Right lobe of liver (tissue), 6 donors: Measurements from ENCODE around the gene ZNF587B. TPM values are rescaled to one million over a fixed set of nuclear protein-coding genes. Genes with fewer than 3 reads are reported as not detected.
"Not testable (repeated sequence)": the region's sequence is repeated elsewhere in the genome, so short reads cannot be mapped to it uniquely, and the experiment has no call there.

Experiments
- ATAC-seq, 4 donors: fragments of 200-7000 bp; cut with Tn5 transposase; one replicate each; pipeline ENCODE4 v1.9.1; 2020; ENCODE audit warnings: mild to moderate bottlenecking in 4 of 4, moderate library complexity in 4 of 4
- DNase-seq, 3 donors: peaks; one replicate each; pipeline ENCODE4 v3.0.0-alpha.2; 2020
- H3K27ac ChIP-seq, 3 donors: fragments of 200-600 bp; one replicate each; pipeline ENCODE4 v1.8.0; 2022
- H3K27me3 ChIP-seq, 2 donors: fragments of 200-600 bp; one replicate each; pipeline ENCODE4 v1.8.0; 2022
- H3K36me3 ChIP-seq, 4 donors: fragments of 200-600 bp; sonication (generic) in 1 of 4; one replicate each; pipeline versions ENCODE4 v1.5.1 to v1.8.0; 2017 to 2022; ENCODE audit warnings: control low read depth in 1 of 4
- H3K4me1 ChIP-seq, 4 donors: fragments of 200-600 bp; sonication (generic) in 1 of 4; one replicate each; pipeline versions ENCODE4 v1.5.1 to v1.8.0; 2017 to 2022; ENCODE audit warnings: control low read depth in 1 of 4
- H3K4me3 ChIP-seq, 3 donors: fragments of 200-600 bp; one replicate each; pipeline ENCODE4 v1.8.0; 2022
- H3K9me3 ChIP-seq, 4 donors: fragments of 200-600 bp; sonication (generic) in 1 of 4; one replicate each; pipeline versions ENCODE4 v1.5.1 to v1.8.0; 2017 to 2022; ENCODE audit warnings: control low read depth in 1 of 4
- CTCF ChIP-seq, 4 donors: fragments of 200-600 bp in 3 of 4; fragments of 450-650 bp in 1 of 4; IDR thresholded peaks; one replicate each; pipeline versions ENCODE4 v1.5.1 to v1.8.0; 2016 to 2022; ENCODE audit warnings: antibody characterized with exemption in 4 of 4, mild to moderate bottlenecking in 2 of 4
- POLR2A ChIP-seq: fragments of 450-650 bp; IDR thresholded peaks from one replicate; pipeline ENCODE4 v1.6.1; 2017; ENCODE audit warnings: antibody characterized with exemption, mild to moderate bottlenecking
- WGBS: methylation state at CpG from one replicate; pipeline ENCODE4 v1.1.6; 2018; ENCODE audit warnings: low coverage, low lambda C conversion rate; ENCODE audit not compliant: insufficient coverage; ENCODE audit errors: missing lambda C conversion rate; 5-methylcytosine and 5-hydroxymethylcytosine counted together
- intact Hi-C, 2 donors: fragments of 100-400 bp; cut with DNase I; formaldehyde crosslinking; loops; one replicate each; pipeline versions ENCODE4 v1.11.2 to v1.14.1; 2022
- total RNA-seq, 6 experiments: library from RNA; depleted of rRNA in 2 of 6; stranded (reverse); fragments of >200 nt in 2 of 6; fragmentation: NEBNext Ultra II Directional in 3 of 6; extraction: Animal tissue kit (Norgen Biotek cat#: 25700) in 3 of 6; gene quantifications; one replicate each; pipeline versions ENCODE4 v1.1.0 to v1.2.4, GENCODE V29; 2016 to 2023
- donor health status: DM: no; HTN: yes; CAD: no.
- donor health status: DM: no; HTN: no; CAD: no.
- donor health status: DM: no; HTN: no; CAD: no.
- donor health status: DM: no; HTN: yes; CAD: no.
- donor health status: DM: no; HTN: yes; CAD: no.

ZNF587B gene
- total RNA-seq, 6 experiments from 2014 or later: 7.2 to 13.1 (median 10.4) TPM

GRCh38 chr19:57803594-57804325 is 26.3 kb upstream of the ZNF587B start:
- H3K4me1 ChIP-seq: peaks cover 0 to 46% (median 15%) of the 10 kb centered on the region in 4 donors

GRCh38 chr19:57807541-57807940 is 22.6 kb upstream of the ZNF587B start:
- ATAC-seq (peak; percentile 21 to 61 (median 26)), DNase-seq (peak in 1 of 3 donors; percentile 52)
- Histone ChIP-seq H3K27me3 (no peaks in the 10 kb centered on the region), H3K4me3 (no peak overlapping the region), H3K36me3 (peaks cover 0 to 27% (median 5%) of the 10 kb centered on the region in 4 donors), H3K4me1 (peaks cover 0 to 69% (median 22%) of the 10 kb centered on the region in 4 donors), H3K27ac (no peak overlapping the region), H3K9me3 (no peaks in the 10 kb centered on the region)
- intact Hi-C loops: no loop called here
- TF ChIP-seq POLR2A: no peak
- no peak for TF ChIP-seq CTCF (IDR thresholded peaks at IDR 0.05)
- 28% methylated on average over 1 of the region's 2 CpGs for WGBS

More at GRCh38 chr19:57803594-57804325, 26.3 kb upstream of the ZNF587B start:
- intact Hi-C loops: no loop called here
- peak; percentile 70 to 86 (median 80) for ATAC-seq
- H3K9me3 ChIP-seq: no peaks in the 10 kb centered on the region
- TF ChIP-seq CTCF (IDR thresholded peaks at IDR 0.05) (no peak), POLR2A (no peak)
- 9% methylated on average over 19 of the region's 19 CpGs for WGBS
- peak overlapping the region; percentile 60 to 78 (median 65) for H3K27ac ChIP-seq
- peak in 2 of 3 donors; percentile 44 to 65 for DNase-seq
- H3K4me3 ChIP-seq: peak overlapping the region; percentile 37 to 55 (median 52)
- no peaks in the 10 kb centered on the region for H3K27me3 ChIP-seq
- peaks cover 0 to 11% (median 1%) of the 10 kb centered on the region in 4 donors for H3K36me3 ChIP-seq

- H3K27ac ChIP-seq: peak overlapping the region in 2 of 3 donors; percentile 69 to 72
- H3K9me3 ChIP-seq, DNase-seq, intact Hi-C loops, H3K27me3 ChIP-seq: not testable (repeated sequence)
- H3K4me1 ChIP-seq: peaks cover 0 to 56% (median 10%) of the 10 kb centered on the region in 4 donors
- peak overlapping the region in 1 of 3 donors; percentile 35 for H3K4me3 ChIP-seq
- H3K36me3 ChIP-seq: peaks cover 0 to 29% (median 7%) of the 10 kb centered on the region in 4 donors
- 39% methylated on average over 7 of the region's 17 CpGs for WGBS
- ATAC-seq: peak; percentile 41 to 62 (median 61)
Measured at GRCh38 chr19:57810410-57811295, 19.4 kb upstream of the ZNF587B start.

GRCh38 chr19:57812226-57812625 is 17.9 kb upstream of the ZNF587B start:
- Histone ChIP-seq H3K4me3 (no peak overlapping the region), H3K36me3 (peaks cover 0 to 29% (median 7%) of the 10 kb centered on the region in 4 donors), H3K27me3 (no peaks in the 10 kb centered on the region), H3K4me1 (peaks cover 0 to 54% (median 10%) of the 10 kb centered on the region in 4 donors), H3K9me3 (no peaks in the 10 kb centered on the region), H3K27ac (no peak overlapping the region)
- intact Hi-C loops: no loop called here
- TF ChIP-seq CTCF (IDR thresholded peaks at IDR 0.05): no peak
- no peak for TF ChIP-seq POLR2A
- WGBS: 64% methylated on average over 3 of the region's 3 CpGs
- DNase-seq (no peak), ATAC-seq (no peak)

- Histone ChIP-seq H3K27ac (peak overlapping the region in 2 of 3 donors; percentile 48 to 72), H3K4me1 (peaks cover 0 to 45% (median 10%) of the 10 kb centered on the region in 4 donors), H3K4me3 (peak overlapping the region in 2 of 3 donors; percentile 63 to 80), H3K36me3 (peaks cover 0 to 22% (median 7%) of the 10 kb centered on the region in 4 donors)
- H3K9me3 ChIP-seq, H3K27me3 ChIP-seq, DNase-seq, ATAC-seq, intact Hi-C loops: not testable (repeated sequence)
- WGBS: 77% methylated on average over 8 of the region's 13 CpGs
Measured at GRCh38 chr19:57812975-57813820, 16.9 kb upstream of the ZNF587B start.
